GM23248 (cell line): ENCODE data around the gene TBC1D10B.

ENCODE experiments used
- EZH2 ChIP-seq: fragments of 200-600 bp; sonication (generic); IDR thresholded peaks from 2 replicates; pipeline ENCODE4 v1.6.1; 2018; ENCODE audit warnings: antibody characterized with exemption, mild to moderate bottlenecking; ENCODE audit not compliant: insufficient read depth, poor library complexity, severe bottlenecking
- EZH2phosphoT487 ChIP-seq: fragments of 200-600 bp; sonication (generic); IDR thresholded peaks from 2 replicates; pipeline ENCODE4 v1.6.1; 2018; ENCODE audit warnings: antibody characterized with exemption, moderate library complexity, mild to moderate bottlenecking, low read depth; ENCODE audit not compliant: insufficient read depth

- TF ChIP-seq EZH2 (no peak), EZH2phosphoT487 (no peak)
Measured at GRCh38 chr16:30380803-30381208, 10.5 kb upstream of the TBC1D10B start.
